CD4-positive, alpha-beta T cell (primary cell): Measurements from ENCODE around the gene PSMD8. TPM values are rescaled to one million over a fixed set of nuclear protein-coding genes. Genes with fewer than 3 reads are reported as not detected.
A peak's percentile ranks its signal among the peaks of the same experiment; 100 is the strongest.

Experiments used
- ATAC-seq: fragments of 200-7000 bp; cut with Tn5 transposase; one replicate; pipeline ENCODE4 v1.10.0; 2022; ENCODE audit warnings: mild to moderate bottlenecking; ENCODE audit not compliant: poor library complexity
- CTCF ChIA-PET: fragments of 350-600 bp; sonication (Branson Sonifier 250); formaldehyde crosslinking; loops from one replicate; lab custom pipeline; 2021; ENCODE audit warnings: antibody characterized with exemption, inconsistent platforms; lab: Charles Lee
- POLR2A ChIA-PET: fragments of 350-600 bp; sonication (Branson Sonifier 250); formaldehyde crosslinking; loops from one replicate; lab custom pipeline; 2021; ENCODE audit warnings: antibody characterized with exemption, inconsistent platforms; lab: Charles Lee
- DNase-seq, 14 experiments: peaks; one replicate each; pipeline ENCODE4 v3.0.0-alpha.2; 2013 to 2020; ENCODE audit warnings: mixed read lengths in 2 of 14
- H3K27ac ChIP-seq, 2 donors: one replicate each; pipeline versions ENCODE4 v1.5.1 to v1.7.0; 2013; ENCODE audit warnings: low read length in 2 of 2, low read depth in 1 of 2, mild to moderate bottlenecking in 1 of 2
- H3K27me3 ChIP-seq, 2 experiments: 1 replicate in 1 of 2; 2 replicates in 1 of 2; pipeline versions ENCODE4 v1.6.1 to v1.7.0; 2013; ENCODE audit warnings: low read length in 2 of 2, control low read depth in 1 of 2, mild to moderate bottlenecking in 1 of 2, moderate library complexity in 1 of 2; ENCODE audit not compliant: insufficient read depth in 2 of 2, control insufficient read depth in 1 of 2
- H3K36me3 ChIP-seq: one replicate; pipeline ENCODE4 v1.6.1; 2013; ENCODE audit warnings: low read length, control low read depth; ENCODE audit not compliant: insufficient read depth
- H3K4me1 ChIP-seq: one replicate; pipeline ENCODE4 v1.6.1; 2013; ENCODE audit warnings: low read length, control low read depth; ENCODE audit not compliant: insufficient read depth
- H3K4me3 ChIP-seq: one replicate; pipeline ENCODE4 v1.5.1; 2013; ENCODE audit warnings: mild to moderate bottlenecking, low read length, moderate library complexity
- H3K9me3 ChIP-seq, 2 experiments: 1 replicate in 1 of 2; 2 replicates in 1 of 2; pipeline versions ENCODE4 v1.6.1 to v1.7.0; 2013; ENCODE audit warnings: low read length in 2 of 2, mild to moderate bottlenecking in 2 of 2, control low read depth in 1 of 2, moderate library complexity in 1 of 2; ENCODE audit not compliant: control insufficient read depth in 1 of 2, insufficient read depth in 1 of 2
- H3K27ac Mint-ChIP-seq: one replicate; pipeline ENCODE4 v1.8.0; 2020; ENCODE audit warnings: mixed read lengths
- H3K27me3 Mint-ChIP-seq: one replicate; pipeline ENCODE4 v1.8.0; 2021; ENCODE audit warnings: mixed read lengths
- H3K36me3 Mint-ChIP-seq: one replicate; pipeline ENCODE4 v1.8.0; 2021; ENCODE audit warnings: low read depth, mixed read lengths
- H3K4me1 Mint-ChIP-seq: one replicate; pipeline ENCODE4 v1.8.0; 2021; ENCODE audit warnings: low read depth, mixed read lengths
- H3K4me3 Mint-ChIP-seq: one replicate; pipeline ENCODE4 v1.8.0; 2020; ENCODE audit warnings: mild to moderate bottlenecking, mixed read lengths
- H3K9me3 Mint-ChIP-seq: one replicate; pipeline ENCODE4 v1.8.0; 2020; ENCODE audit warnings: mixed read lengths
- CTCF ChIP-seq: fragments of 200-600 bp; IDR thresholded peaks from one replicate; pipeline ENCODE4 v1.8.0; 2022; ENCODE audit warnings: antibody characterized with exemption, mild to moderate bottlenecking
- intact Hi-C, 2 experiments: fragments of 100-400 bp; cut with DNase I in 1 of 2; cut with micrococcal nuclease in 1 of 2; formaldehyde crosslinking; loops; one replicate each; pipeline versions ENCODE4 v1.15.1 to v1.9.0; 2023 to 2025; cut with DNase I, micrococcal nuclease
- total RNA-seq, 174 experiments: library from RNA in 2 of 174; stranded (reverse) in 2 of 174; gene quantifications; one replicate each; pipeline ENCODE4 v1.2.3 and lab custom pipeline; 2021 to 2026

PSMD8 gene
- total RNA-seq, 2 experiments from 2014 or later: 61.2 to 64.4 TPM

GRCh38 chr19:38400361-38400760, 26.0 kb downstream of the PSMD8 start:
- CTCF ChIA-PET: no interaction called here
- no peak overlapping the region for H3K27ac ChIP-seq
- no peak overlapping the region for H3K4me3 ChIP-seq
- Mint-ChIP-seq H3K27ac (peak overlapping the region; percentile 61), H3K36me3 (peaks cover 13% of the 10 kb centered on the region), H3K4me3 (peak overlapping the region; percentile 34), H3K4me1 (peaks cover 26% of the 10 kb centered on the region), H3K27me3 (no peaks in the 10 kb centered on the region), H3K9me3 (no peaks in the 10 kb centered on the region)
- H3K27me3 ChIP-seq: no peaks in the 10 kb centered on the region
- no peak for ATAC-seq
- intact Hi-C loops: loop anchor here (5.0 to 10.0 kb wide), 4 partner anchors 117 to 552 kb away; partner anchors contain the start of genes EIF3K (in 2 of the 2) and MAP4K1 (in 2 of the 2)
- TF ChIP-seq CTCF: no peak
- DNase-seq: no peak
- peaks cover 7% of the 10 kb centered on the region for H3K36me3 ChIP-seq
- peaks cover 33% of the 10 kb centered on the region for H3K4me1 ChIP-seq
- H3K9me3 ChIP-seq: no peaks in the 10 kb centered on the region
- POLR2A ChIA-PET: no interaction called here

- Histone ChIP-seq H3K4me1 (peaks cover 31% of the 10 kb centered on the region), H3K4me3 (no peak overlapping the region), H3K27me3 (no peaks in the 10 kb centered on the region), H3K9me3 (no peaks in the 10 kb centered on the region), H3K27ac (no peak overlapping the region), H3K36me3 (peaks cover 7% of the 10 kb centered on the region)
- intact Hi-C loops: loop anchor here (5.0 to 10.0 kb wide), 4 partner anchors 116 to 551 kb away; partner anchors contain the start of genes EIF3K (in 2 of the 2) and MAP4K1 (in 2 of the 2)
- ATAC-seq (no peak), DNase-seq (no peak)
- ChIA-PET CTCF (no interaction called here), POLR2A (interaction anchor here (4.1 kb wide), 1 partner anchor 27 kb away, joined by 73 read pairs; the partner anchor contains the start of gene PSMD8)
- Mint-ChIP-seq H3K36me3 (peaks cover 15% of the 10 kb centered on the region), H3K9me3 (no peaks in the 10 kb centered on the region), H3K4me1 (peaks cover 25% of the 10 kb centered on the region), H3K4me3 (peak overlapping the region; percentile 66), H3K27ac (peak overlapping the region; percentile 66), H3K27me3 (no peaks in the 10 kb centered on the region)
- no peak for TF ChIP-seq CTCF
Measured at GRCh38 chr19:38401148-38401547, 26.8 kb downstream of the PSMD8 start.

- no peak for ATAC-seq
- no peak for DNase-seq
- CTCF ChIA-PET: interaction anchor here (0.7 to 3.1 kb wide), 34 partner anchors 8 to 1032 kb away, joined by 3 to 45 read pairs (median 5); partner anchors contain the start of genes ACTN4, CATSPERG, EIF3K and GGN
- H3K27ac ChIP-seq: peak overlapping the region; percentile 75 to 81
- peak overlapping the region; percentile 97 for H3K4me3 Mint-ChIP-seq
- TF ChIP-seq CTCF: no peak
- H3K4me1 ChIP-seq: peaks cover 26% of the 10 kb centered on the region
- POLR2A ChIA-PET: interaction anchor here (0.5 to 4.1 kb wide), 46 partner anchors 8 to 1033 kb away, joined by 3 to 73 read pairs (median 6); partner anchors contain the start of genes ACTN4, CATSPERG, ECH1 and EIF3K
- intact Hi-C loops: loop anchor here (1.0 to 10.0 kb wide), 10 partner anchors 14 to 550 kb away; partner anchors contain the start of genes EIF3K (in 2 of the 2), MAP4K1 (in 2 of the 2), PSMD8 (in 2 of the 2) and CATSPERG (in 1 of the 2)
- peak overlapping the region; percentile 54 for H3K4me3 ChIP-seq
- H3K27ac Mint-ChIP-seq: peak overlapping the region; percentile 91
- H3K4me1 Mint-ChIP-seq: peaks cover 16% of the 10 kb centered on the region
- H3K27me3 ChIP-seq: no peaks in the 10 kb centered on the region
- H3K36me3 Mint-ChIP-seq: peaks cover 24% of the 10 kb centered on the region
- no peaks in the 10 kb centered on the region for H3K27me3 Mint-ChIP-seq
- H3K9me3 Mint-ChIP-seq: no peaks in the 10 kb centered on the region
- H3K36me3 ChIP-seq: peaks cover 20% of the 10 kb centered on the region
- no peaks in the 10 kb centered on the region for H3K9me3 ChIP-seq
Measured at GRCh38 chr19:38402623-38402966, 28.2 kb downstream of the PSMD8 start.
